Neural progenitor cell (in vitro differentiated cells): ENCODE data around the gene CARD16. TPM values are rescaled to one million over a fixed set of nuclear protein-coding genes. Genes with fewer than 3 reads are reported as not detected.

Experiments used
- DNase-seq: peaks from one replicate; pipeline ENCODE4 v3.0.0-alpha.2; 2016; ENCODE audit warnings: low spot score
- H2AFZ ChIP-seq: fragments of 200-600 bp; sonication (generic); replicated peaks from 2 replicates; pipeline ENCODE4 v1.6.1; 2016; ENCODE audit warnings: antibody characterized with exemption
- H3F3A ChIP-seq: fragments of 200-600 bp; sonication (generic); 2 replicates; pipeline ENCODE4 v1.6.1; 2016; ENCODE audit warnings: antibody characterized with exemption, low read depth
- H3K27ac ChIP-seq: fragments of 200-600 bp; sonication (generic); 2 replicates; pipeline ENCODE4 v1.5.1; 2016; ENCODE audit warnings: mild to moderate bottlenecking
- H3K27me3 ChIP-seq: fragments of 200-600 bp; sonication (generic); 2 replicates; pipeline ENCODE4 v1.6.1; 2016; ENCODE audit warnings: mild to moderate bottlenecking, moderate library complexity
- H3K36me3 ChIP-seq: fragments of 200-600 bp; sonication (generic); 2 replicates; pipeline ENCODE4 v1.5.1; 2016
- H3K4me1 ChIP-seq: fragments of 200-600 bp; sonication (generic); 2 replicates; pipeline ENCODE4 v1.6.1; 2016; ENCODE audit warnings: mixed run types
- H3K4me2 ChIP-seq: fragments of 200-600 bp; sonication (generic); 2 replicates; pipeline ENCODE4 v1.6.1; 2016
- H3K4me3 ChIP-seq: fragments of 200-600 bp; sonication (generic); 2 replicates; pipeline ENCODE4 v1.5.1; 2016
- H3K79me2 ChIP-seq: fragments of 200-600 bp; sonication (generic); 2 replicates; pipeline ENCODE4 v1.6.1; 2016; ENCODE audit warnings: low read depth
- H3K9ac ChIP-seq: fragments of 200-600 bp; sonication (generic); 2 replicates; pipeline ENCODE4 v1.6.1; 2016
- H3K9me3 ChIP-seq: fragments of 200-600 bp; sonication (generic); 2 replicates; pipeline ENCODE4 v1.5.1; 2016; ENCODE audit warnings: low read depth
- H4K20me1 ChIP-seq: fragments of 200-600 bp; sonication (generic); 2 replicates; pipeline ENCODE4 v1.6.1; 2016; ENCODE audit warnings: low read depth
- H3K27ac Mint-ChIP-seq: 3 replicates; pipeline ENCODE4 v1.8.0; 2021; ENCODE audit warnings: mixed read lengths
- H3K27me3 Mint-ChIP-seq: 2 replicates; pipeline ENCODE4 v1.8.0; 2022; ENCODE audit warnings: low read depth, mild to moderate bottlenecking, inconsistent platforms, moderate library complexity, mixed read lengths; ENCODE audit not compliant: insufficient read depth
- H3K36me3 Mint-ChIP-seq: 3 replicates; pipeline ENCODE4 v1.8.0; 2021; ENCODE audit warnings: mixed read lengths
- H3K4me1 Mint-ChIP-seq: 3 replicates; pipeline ENCODE4 v1.8.0; 2021; ENCODE audit warnings: mixed read lengths
- H3K4me3 Mint-ChIP-seq: 3 replicates; pipeline ENCODE4 v1.8.0; 2021; ENCODE audit warnings: mild to moderate bottlenecking, moderate library complexity, mixed read lengths
- H3K9me3 Mint-ChIP-seq: 3 replicates; pipeline ENCODE4 v1.8.0; 2020; ENCODE audit warnings: mixed read lengths
- CTCF ChIP-seq: fragments of 200-600 bp; sonication (generic); IDR thresholded peaks from 2 replicates; pipeline ENCODE4 v1.5.1; 2017; ENCODE audit warnings: antibody characterized with exemption, mild to moderate bottlenecking
- EZH2 ChIP-seq: fragments of 200-600 bp; sonication (generic); IDR thresholded peaks from 2 replicates; pipeline ENCODE4 v1.6.1; 2017; ENCODE audit warnings: antibody characterized with exemption, mild to moderate bottlenecking, moderate library complexity
- EZH2phosphoT487 ChIP-seq: fragments of 200-600 bp; sonication (generic); IDR thresholded peaks from 2 replicates; pipeline ENCODE4 v1.6.1; 2017; ENCODE audit warnings: antibody characterized with exemption
- total RNA-seq: library from RNA; depleted of rRNA; stranded (reverse); fragments of >200 nt; gene quantifications from 2 replicates; pipeline ENCODE4 v1.2.3, GENCODE V29; 2015; ENCODE audit warnings: low replicate concordance

The CARD16 gene
- total RNA-seq, 1 donor from 2014 or later = not detected

DNA sequence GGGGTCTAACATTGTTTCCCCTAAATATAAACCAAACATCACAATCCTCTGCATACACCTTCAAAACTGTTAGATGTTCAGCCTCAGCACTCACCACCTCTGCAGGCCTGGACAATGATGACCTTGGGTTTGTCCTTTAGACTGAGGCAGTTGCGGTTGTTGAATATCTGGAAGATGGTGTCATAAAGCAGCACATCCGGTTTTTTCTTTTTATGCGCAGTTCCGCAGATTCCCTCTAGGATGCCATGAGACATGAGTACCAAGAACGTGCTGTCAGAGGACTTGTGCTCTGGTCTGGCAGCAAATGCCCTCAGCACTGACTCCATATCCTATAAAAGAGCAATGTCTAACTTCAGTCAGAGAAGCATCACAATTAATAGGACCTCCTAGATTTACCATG lies 45.0 kb downstream of the CARD16 start:
- TF ChIP-seq CTCF = peak; percentile 10
- no peak for TF ChIP-seq EZH2
- no peak for TF ChIP-seq EZH2phosphoT487
- no peak overlapping the region for H2AFZ ChIP-seq
- peak; percentile 9 for DNase-seq
- H3K27ac ChIP-seq = no peak overlapping the region
- H3K4me3 ChIP-seq = no peak overlapping the region
- Mint-ChIP-seq H3K27ac (no peak overlapping the region), H3K27me3 (no peaks in the 10 kb centered on the region), H3K36me3 (no peaks in the 10 kb centered on the region), H3K4me1 (no peaks in the 10 kb centered on the region), H3K9me3 (no peaks in the 10 kb centered on the region), H3K4me3 (no peak overlapping the region)
- no peaks in the 10 kb centered on the region for H3K36me3 ChIP-seq
- H3K27me3 ChIP-seq = no peaks in the 10 kb centered on the region
- no peaks in the 10 kb centered on the region for H3K79me2 ChIP-seq
- no peak overlapping the region for H3K4me2 ChIP-seq
- no peaks in the 10 kb centered on the region for H3F3A ChIP-seq
- H3K9ac ChIP-seq = no peak overlapping the region
- no peaks in the 10 kb centered on the region for H3K9me3 ChIP-seq
- H3K4me1 ChIP-seq = no peaks in the 10 kb centered on the region
- H4K20me1 ChIP-seq = no peaks in the 10 kb centered on the region

GRCh38 chr11:104999721-105000120 lies 45.4 kb downstream of the CARD16 start:
- no peaks in the 10 kb centered on the region for H3K36me3 Mint-ChIP-seq
- Histone ChIP-seq H3K9me3 (no peaks in the 10 kb centered on the region), H3K27ac (no peak overlapping the region), H3K9ac (no peak overlapping the region), H3K4me1 (no peaks in the 10 kb centered on the region), H3F3A (no peaks in the 10 kb centered on the region), H3K36me3 (no peaks in the 10 kb centered on the region), H3K4me2 (no peak overlapping the region), H3K79me2 (no peaks in the 10 kb centered on the region), H2AFZ (no peak overlapping the region), H3K4me3 (no peak overlapping the region), H4K20me1 (no peaks in the 10 kb centered on the region), H3K27me3 (no peaks in the 10 kb centered on the region)
- H3K9me3 Mint-ChIP-seq = no peaks in the 10 kb centered on the region
- H3K4me3 Mint-ChIP-seq = no peak overlapping the region
- no peak for DNase-seq
- H3K27ac Mint-ChIP-seq = no peak overlapping the region
- no peaks in the 10 kb centered on the region for H3K4me1 Mint-ChIP-seq
- H3K27me3 Mint-ChIP-seq = no peaks in the 10 kb centered on the region
- no peak for TF ChIP-seq CTCF
- TF ChIP-seq EZH2 = no peak
- TF ChIP-seq EZH2phosphoT487 = no peak

GRCh38 chr11:104997288-104997687 lies 47.8 kb downstream of the CARD16 start:
- Histone ChIP-seq H3K4me2 (no peak overlapping the region), H2AFZ (no peak overlapping the region), H3K9ac (no peak overlapping the region), H3K9me3 (no peaks in the 10 kb centered on the region), H3K4me1 (no peaks in the 10 kb centered on the region), H3F3A (no peaks in the 10 kb centered on the region), H3K79me2 (no peaks in the 10 kb centered on the region), H3K36me3 (no peaks in the 10 kb centered on the region), H4K20me1 (no peaks in the 10 kb centered on the region), H3K27me3 (no peaks in the 10 kb centered on the region), H3K4me3 (no peak overlapping the region), H3K27ac (no peak overlapping the region)
- no peak overlapping the region for H3K27ac Mint-ChIP-seq
- H3K36me3 Mint-ChIP-seq = no peaks in the 10 kb centered on the region
- TF ChIP-seq EZH2 (no peak), CTCF (no peak), EZH2phosphoT487 (no peak)
- no peaks in the 10 kb centered on the region for H3K9me3 Mint-ChIP-seq
- H3K4me1 Mint-ChIP-seq = no peaks in the 10 kb centered on the region
- H3K27me3 Mint-ChIP-seq = no peaks in the 10 kb centered on the region
- no peak for DNase-seq
- H3K4me3 Mint-ChIP-seq = no peak overlapping the region
